Mesenchymal stem cell (in vitro differentiated cells and primary cell): ENCODE results near the gene PON2.

Experiments
- DNase-seq: peaks from one replicate; pipeline ENCODE4 v3.0.0-alpha.2; 2013
- H2AFZ ChIP-seq: one replicate; pipeline ENCODE4 v1.6.1; 2013; ENCODE audit warnings: low read depth, mild to moderate bottlenecking, control low read depth, inconsistent platforms, low read length, moderate library complexity
- H2AK5ac ChIP-seq: 2 replicates; pipeline ENCODE4 v1.6.1; 2013; ENCODE audit warnings: low read length, moderate library complexity, mild to moderate bottlenecking, inconsistent platforms; ENCODE audit not compliant: severe bottlenecking
- H2BK120ac ChIP-seq: one replicate; pipeline ENCODE4 v1.6.1; 2013; ENCODE audit warnings: low read depth, mild to moderate bottlenecking, inconsistent platforms, low read length, moderate library complexity
- H2BK12ac ChIP-seq, 2 experiments: one replicate each; pipeline ENCODE4 v1.6.1; 2013; ENCODE audit warnings: inconsistent platforms in 2 of 2, low read length in 2 of 2, mild to moderate bottlenecking in 2 of 2, moderate library complexity in 2 of 2, control low read depth in 1 of 2
- H2BK15ac ChIP-seq: one replicate; pipeline ENCODE4 v1.6.1; 2013; ENCODE audit warnings: mild to moderate bottlenecking, low read depth, inconsistent platforms; ENCODE audit not compliant: poor library complexity, severe bottlenecking
- H2BK5ac ChIP-seq: 2 replicates; pipeline ENCODE4 v1.6.1; 2013; ENCODE audit warnings: low read depth, mild to moderate bottlenecking, low read length, control low read depth, inconsistent platforms; ENCODE audit not compliant: poor library complexity, severe bottlenecking
- H3K14ac ChIP-seq, 2 experiments: one replicate each; pipeline ENCODE4 v1.6.1; 2013; ENCODE audit warnings: inconsistent platforms in 2 of 2, low read length in 2 of 2, control low read depth in 1 of 2, mild to moderate bottlenecking in 1 of 2, moderate library complexity in 1 of 2
- H3K18ac ChIP-seq, 2 experiments: one replicate each; pipeline ENCODE4 v1.6.1; 2013; ENCODE audit warnings: inconsistent platforms in 2 of 2, low read length in 2 of 2, control low read depth in 1 of 2, low read depth in 1 of 2, mild to moderate bottlenecking in 1 of 2
- H3K23ac ChIP-seq, 2 experiments: one replicate each; pipeline ENCODE4 v1.6.1; 2013; ENCODE audit warnings: inconsistent platforms in 2 of 2, low read length in 2 of 2, mild to moderate bottlenecking in 2 of 2, moderate library complexity in 2 of 2, control low read depth in 1 of 2
- H3K27ac ChIP-seq: 2 replicates; pipeline ENCODE4 v1.5.1; 2013; ENCODE audit warnings: mild to moderate bottlenecking, moderate library complexity, low read length, control low read depth, inconsistent platforms; ENCODE audit not compliant: poor library complexity, severe bottlenecking
- H3K27me3 ChIP-seq, 2 experiments: 2 replicates each; pipeline versions ENCODE4 v1.6.1 to v1.7.0; 2013; ENCODE audit warnings: low read length in 2 of 2, mild to moderate bottlenecking in 2 of 2, moderate library complexity in 2 of 2, control low read depth in 1 of 2, inconsistent platforms in 1 of 2; ENCODE audit not compliant: control insufficient read depth in 1 of 2, insufficient read depth in 1 of 2
- H3K36me3 ChIP-seq, 2 experiments: 2 replicates each; pipeline versions ENCODE4 v1.6.1 to v1.7.0; 2013; ENCODE audit warnings: low read length in 2 of 2, control low read depth in 1 of 2, inconsistent platforms in 1 of 2, low read depth in 1 of 2, mild to moderate bottlenecking in 1 of 2; ENCODE audit not compliant: insufficient read depth in 2 of 2, control insufficient read depth in 1 of 2
- H3K4ac ChIP-seq, 2 experiments: one replicate each; pipeline ENCODE4 v1.6.1; 2013; ENCODE audit warnings: inconsistent platforms in 2 of 2, low read length in 2 of 2, mild to moderate bottlenecking in 2 of 2, moderate library complexity in 2 of 2, control low read depth in 1 of 2, low read depth in 1 of 2
- H3K4me1 ChIP-seq: 2 replicates; pipeline ENCODE4 v1.6.1; 2013; ENCODE audit warnings: low read depth, low read length, control low read depth; ENCODE audit not compliant: control insufficient read depth, insufficient read depth
- H3K4me2 ChIP-seq: 2 replicates; pipeline ENCODE4 v1.6.1; 2013; ENCODE audit warnings: low read length, mild to moderate bottlenecking, inconsistent platforms; ENCODE audit not compliant: poor library complexity, severe bottlenecking
- H3K4me3 ChIP-seq, 2 experiments: 2 replicates each; pipeline versions ENCODE4 v1.5.1 to v1.7.0; 2013; ENCODE audit warnings: low read length in 2 of 2, mild to moderate bottlenecking in 2 of 2, control low read depth in 1 of 2, low read depth in 1 of 2; ENCODE audit not compliant: insufficient read depth in 1 of 2
- H3K79me1 ChIP-seq: replicated peaks from 2 replicates; pipeline ENCODE4 v1.6.1; 2013; ENCODE audit warnings: mild to moderate bottlenecking, control low read depth, low read length, inconsistent platforms; ENCODE audit not compliant: poor library complexity, severe bottlenecking
- H3K9ac ChIP-seq: 2 replicates; pipeline ENCODE4 v1.7.0; 2013; ENCODE audit warnings: mild to moderate bottlenecking, low read length, moderate library complexity
- H3K9me3 ChIP-seq: 2 replicates; pipeline ENCODE4 v1.7.0; 2013; ENCODE audit warnings: mild to moderate bottlenecking, low read length; ENCODE audit not compliant: control insufficient read depth
- H4K8ac ChIP-seq: one replicate; pipeline ENCODE4 v1.6.1; 2013; ENCODE audit warnings: inconsistent platforms, mild to moderate bottlenecking, low read length, moderate library complexity
- H4K91ac ChIP-seq: one replicate; pipeline ENCODE4 v1.6.1; 2013; ENCODE audit warnings: mild to moderate bottlenecking, low read length, inconsistent platforms
- WGBS: methylation state at CpG from one replicate; pipeline ENCODE4 v1.1.7; 2013; ENCODE audit warnings: mixed read lengths; 5-methylcytosine and 5-hydroxymethylcytosine counted together

The PON2 gene

GRCh38 chr7:95397381-95397780 lies 37.4 kb downstream of the PON2 start:
- Histone ChIP-seq H4K8ac (no peak overlapping the region), H3K4me2 (no peak overlapping the region), H3K27me3 (peaks cover 0 to 18% of the 10 kb centered on the region in 2 experiments), H3K27ac (no peak overlapping the region), H3K79me1 (no peaks in the 10 kb centered on the region), H2AFZ (no peak overlapping the region), H2BK12ac (no peak overlapping the region), H2BK15ac (no peak overlapping the region), H3K4me3 (no peak overlapping the region), H3K4me1 (no peaks in the 10 kb centered on the region), H3K4ac (no peak overlapping the region), H2BK120ac (no peak overlapping the region), H3K9me3 (no peaks in the 10 kb centered on the region), H3K9ac (no peak overlapping the region), H3K14ac (no peak overlapping the region), H4K91ac (no peak overlapping the region), H3K18ac (no peak overlapping the region), H2BK5ac (no peak overlapping the region), H3K23ac (no peak overlapping the region), H2AK5ac (no peak overlapping the region), H3K36me3 (no peaks in the 10 kb centered on the region)
- WGBS: 56% methylated on average over 3 of the region's 3 CpGs
- DNase-seq: no peak

GRCh38 chr7:95396136-95397032 lies 38.4 kb downstream of the PON2 start, which contains the start of gene PON3:
Gene PON3 (minus strand): TSS chr7:95396375. CDS start chr7:95396350, 25 bp downstream.
- Histone ChIP-seq H3K27me3 (peaks cover 0 to 18% of the 10 kb centered on the region in 2 experiments), H2AK5ac (no peak within 1 kb of the TSS), H3K4me2 (no peak within 1 kb of the TSS), H3K18ac (no peak within 1 kb of the TSS), H3K27ac (no peak within 1 kb of the TSS), H3K4me1 (no peaks in the 10 kb centered on the region), H2AFZ (no peak within 1 kb of the TSS), H2BK12ac (no peak within 1 kb of the TSS), H3K36me3 (no peaks in the 10 kb centered on the region), H3K9ac (peak within 1 kb of the TSS; percentile 39), H4K91ac (no peak within 1 kb of the TSS), H3K4ac (no peak within 1 kb of the TSS), H4K8ac (no peak within 1 kb of the TSS), H3K9me3 (no peaks in the 10 kb centered on the region), H3K14ac (no peak within 1 kb of the TSS), H3K23ac (no peak within 1 kb of the TSS), H3K4me3 (peak within 1 kb of the TSS in 1 of 2 experiments; percentile 69), H2BK5ac (no peak within 1 kb of the TSS), H2BK15ac (no peak within 1 kb of the TSS), H3K79me1 (no peaks in the 10 kb centered on the region), H2BK120ac (no peak within 1 kb of the TSS)
- no peak for DNase-seq
- WGBS: 94% methylated on average over 66 of the region's 68 CpGs

- Histone ChIP-seq H3K27ac (no peak overlapping the region), H4K8ac (no peak overlapping the region), H3K4me3 (peak overlapping the region in 1 of 2 experiments; percentile 69), H3K23ac (no peak overlapping the region), H3K9me3 (no peaks in the 10 kb centered on the region), H2BK15ac (no peak overlapping the region), H2AFZ (no peak overlapping the region), H3K4me1 (no peaks in the 10 kb centered on the region), H4K91ac (no peak overlapping the region), H2BK5ac (no peak overlapping the region), H3K18ac (no peak overlapping the region), H2BK120ac (no peak overlapping the region), H3K4ac (no peak overlapping the region), H3K79me1 (no peaks in the 10 kb centered on the region), H3K27me3 (peaks cover 0 to 18% of the 10 kb centered on the region in 2 experiments), H3K14ac (no peak overlapping the region), H3K4me2 (no peak overlapping the region), H2BK12ac (no peak overlapping the region), H3K9ac (no peak overlapping the region), H2AK5ac (no peak overlapping the region), H3K36me3 (no peaks in the 10 kb centered on the region)
- DNase-seq: no peak
- 93% methylated on average over 11 of the region's 11 CpGs for WGBS
Observed at GRCh38 chr7:95395755-95396135, 39.1 kb downstream of the PON2 start.

GRCh38 chr7:95394370-95394769 lies 40.5 kb downstream of the PON2 start:
- DNase-seq: no peak
- WGBS: 83% methylated on average over 3 of the region's 3 CpGs

More at GRCh38 chr7:95394370-95394769, 40.5 kb downstream of the PON2 start:
- H3K18ac ChIP-seq: no peak overlapping the region
- no peak overlapping the region for H3K14ac ChIP-seq
- H3K4me3 ChIP-seq: no peak overlapping the region
- no peak overlapping the region for H4K91ac ChIP-seq
- H3K4ac ChIP-seq: no peak overlapping the region
- H2AK5ac ChIP-seq: no peak overlapping the region
- H3K79me1 ChIP-seq: no peaks in the 10 kb centered on the region
- H2BK12ac ChIP-seq: no peak overlapping the region
- no peak overlapping the region for H3K9ac ChIP-seq
- no peak overlapping the region for H4K8ac ChIP-seq
- H3K9me3 ChIP-seq: no peaks in the 10 kb centered on the region
- H2BK5ac ChIP-seq: no peak overlapping the region
- H2AFZ ChIP-seq: no peak overlapping the region
- peaks cover 0 to 18% of the 10 kb centered on the region in 2 experiments for H3K27me3 ChIP-seq
- no peaks in the 10 kb centered on the region for H3K4me1 ChIP-seq
- no peaks in the 10 kb centered on the region for H3K36me3 ChIP-seq
- H3K23ac ChIP-seq: no peak overlapping the region
- H3K27ac ChIP-seq: no peak overlapping the region
- no peak overlapping the region for H2BK120ac ChIP-seq
- H3K4me2 ChIP-seq: no peak overlapping the region
- H2BK15ac ChIP-seq: no peak overlapping the region
